OCI-LY1 (cell line): ENCODE results near the gene STK17B.

Experiments
- H2AFZ ChIP-seq: fragments of 200-600 bp; sonication (generic), shearing (Covaris generic); 2 replicates; pipeline ENCODE4 v1.6.0; 2014; ENCODE audit warnings: antibody characterized with exemption, mild to moderate bottlenecking, low read length
- H3F3A ChIP-seq: fragments of 200-600 bp; sonication (generic), shearing (Covaris generic); 2 replicates; pipeline ENCODE4 v1.6.0; 2014; ENCODE audit warnings: mild to moderate bottlenecking, antibody characterized with exemption, low read length, moderate library complexity; ENCODE audit not compliant: insufficient read depth
- H3K27ac ChIP-seq: fragments of 200-600 bp; sonication (generic); 2 replicates; pipeline ENCODE4 v1.5.1; 2014; ENCODE audit warnings: low read length, mixed run types, mild to moderate bottlenecking, low read depth; ENCODE audit not compliant: poor library complexity, severe bottlenecking
- H3K27me3 ChIP-seq: fragments of 200-600 bp; sonication (generic); 2 replicates; pipeline ENCODE4 v1.6.0; 2014; ENCODE audit warnings: antibody characterized with exemption, mild to moderate bottlenecking, low read length, moderate library complexity; ENCODE audit not compliant: insufficient read depth
- H3K36me3 ChIP-seq: fragments of 200-600 bp; sonication (generic); 2 replicates; pipeline ENCODE4 v1.6.1; 2014; ENCODE audit warnings: mild to moderate bottlenecking, antibody characterized with exemption, low read length, moderate library complexity, mixed read lengths; ENCODE audit not compliant: insufficient read depth
- H3K4me1 ChIP-seq: fragments of 200-600 bp; sonication (generic); 2 replicates; pipeline ENCODE4 v1.5.1; 2014; ENCODE audit warnings: mild to moderate bottlenecking, low read length, moderate library complexity; ENCODE audit not compliant: insufficient read depth, severe bottlenecking
- H3K4me2 ChIP-seq: fragments of 200-600 bp; sonication (generic), shearing (Covaris generic); 2 replicates; pipeline ENCODE4 v1.6.1; 2014; ENCODE audit warnings: low read length
- H3K4me3 ChIP-seq: fragments of 200-600 bp; sonication (generic); 2 replicates; pipeline ENCODE4 v1.5.1; 2014; ENCODE audit warnings: low read length, low read depth, mild to moderate bottlenecking, mixed read lengths; ENCODE audit not compliant: poor library complexity, severe bottlenecking
- H3K79me2 ChIP-seq: fragments of 200-600 bp; shearing (Covaris generic); 2 replicates; pipeline ENCODE4 v1.6.1; 2016; ENCODE audit warnings: mixed run types, low read length, mixed read lengths; ENCODE audit not compliant: insufficient read depth
- H3K9ac ChIP-seq: fragments of 200-600 bp; sonication (generic), shearing (Covaris generic); 2 replicates; pipeline ENCODE4 v1.6.1; 2014; ENCODE audit warnings: mild to moderate bottlenecking, low read length, mixed read lengths
- H3K9me2 ChIP-seq: fragments of 200-600 bp; sonication (generic), shearing (Covaris generic); 2 replicates; pipeline ENCODE4 v1.6.1; 2014; ENCODE audit warnings: low read depth, mild to moderate bottlenecking, low read length, mixed read lengths
- H3K9me3 ChIP-seq: fragments of 200-600 bp; shearing (Covaris generic); 2 replicates; pipeline ENCODE4 v1.6.1; 2014; ENCODE audit warnings: low read length, mixed read lengths
- H4K20me1 ChIP-seq: fragments of 200-600 bp; sonication (generic), shearing (Covaris generic); 2 replicates; pipeline ENCODE4 v1.6.0; 2016; ENCODE audit warnings: mild to moderate bottlenecking, low read length; ENCODE audit not compliant: insufficient read depth
- EZH2 ChIP-seq: fragments of 200-600 bp; sonication (generic), shearing (Covaris generic); IDR thresholded peaks from 2 replicates; pipeline ENCODE4 v1.8.0; 2017; ENCODE audit warnings: borderline replicate concordance, mixed run types, mild to moderate bottlenecking, antibody characterized with exemption, low read length, moderate library complexity, mixed read lengths
- TF ChIP-seq, protein P1 (sequence below): fragments of 200-600 bp; sonication (generic), shearing (Covaris generic); IDR thresholded peaks from 2 replicates; pipeline ENCODE4 v1.5.1; 2017; ENCODE audit warnings: mild to moderate bottlenecking, antibody characterized with exemption, low read length, moderate library complexity, mixed read lengths

STK17B gene

DNA sequence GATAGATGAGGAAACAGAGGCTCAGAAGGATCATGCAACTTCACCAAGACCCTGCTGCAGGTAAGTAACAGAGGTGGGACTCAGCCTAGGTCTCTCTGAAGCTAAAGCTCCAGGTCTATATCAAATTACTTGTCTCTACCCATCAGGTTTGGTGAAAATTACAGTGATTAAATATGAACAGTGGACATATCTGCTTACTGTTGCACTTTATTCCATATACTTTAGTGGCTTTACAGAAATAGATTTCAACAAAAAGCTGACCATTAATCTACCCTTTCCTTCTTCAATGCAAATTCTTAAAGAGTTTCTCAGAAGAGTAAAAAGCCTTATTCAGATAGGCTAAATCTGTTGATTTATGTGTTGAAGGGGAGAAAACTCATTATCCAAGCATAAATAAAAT is 42.8 kb upstream of the STK17B start:
- TF ChIP-seq, protein P1, sequence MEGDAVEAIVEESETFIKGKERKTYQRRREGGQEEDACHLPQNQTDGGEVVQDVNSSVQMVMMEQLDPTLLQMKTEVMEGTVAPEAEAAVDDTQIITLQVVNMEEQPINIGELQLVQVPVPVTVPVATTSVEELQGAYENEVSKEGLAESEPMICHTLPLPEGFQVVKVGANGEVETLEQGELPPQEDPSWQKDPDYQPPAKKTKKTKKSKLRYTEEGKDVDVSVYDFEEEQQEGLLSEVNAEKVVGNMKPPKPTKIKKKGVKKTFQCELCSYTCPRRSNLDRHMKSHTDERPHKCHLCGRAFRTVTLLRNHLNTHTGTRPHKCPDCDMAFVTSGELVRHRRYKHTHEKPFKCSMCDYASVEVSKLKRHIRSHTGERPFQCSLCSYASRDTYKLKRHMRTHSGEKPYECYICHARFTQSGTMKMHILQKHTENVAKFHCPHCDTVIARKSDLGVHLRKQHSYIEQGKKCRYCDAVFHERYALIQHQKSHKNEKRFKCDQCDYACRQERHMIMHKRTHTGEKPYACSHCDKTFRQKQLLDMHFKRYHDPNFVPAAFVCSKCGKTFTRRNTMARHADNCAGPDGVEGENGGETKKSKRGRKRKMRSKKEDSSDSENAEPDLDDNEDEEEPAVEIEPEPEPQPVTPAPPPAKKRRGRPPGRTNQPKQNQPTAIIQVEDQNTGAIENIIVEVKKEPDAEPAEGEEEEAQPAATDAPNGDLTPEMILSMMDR: no peak
- TF ChIP-seq EZH2: no peak
- peak overlapping the region; percentile 38 for H3K4me3 ChIP-seq
- no peak overlapping the region for H2AFZ ChIP-seq
- H3K4me1 ChIP-seq: peaks cover 86% of the 10 kb centered on the region
- no peaks in the 10 kb centered on the region for H4K20me1 ChIP-seq
- H3K4me2 ChIP-seq: peak overlapping the region; percentile 50
- H3K9ac ChIP-seq: peak overlapping the region; percentile 4; the same call in 1 of the 2 replicates
- no peaks in the 10 kb centered on the region for H3K9me2 ChIP-seq
- no peaks in the 10 kb centered on the region for H3F3A ChIP-seq
- no peaks in the 10 kb centered on the region for H3K9me3 ChIP-seq
- no peaks in the 10 kb centered on the region for H3K79me2 ChIP-seq
- no peaks in the 10 kb centered on the region for H3K36me3 ChIP-seq
- H3K27ac ChIP-seq: peak overlapping the region; percentile 57
- H3K27me3 ChIP-seq: no peaks in the 10 kb centered on the region

- peaks cover 82% of the 10 kb centered on the region for H3K4me1 ChIP-seq
- H3K9me3 ChIP-seq: no peaks in the 10 kb centered on the region
- peak overlapping the region; percentile 57 for H3K27ac ChIP-seq
- no peaks in the 10 kb centered on the region for H3F3A ChIP-seq
- H3K9me2 ChIP-seq: no peaks in the 10 kb centered on the region
- no peaks in the 10 kb centered on the region for H3K27me3 ChIP-seq
- peak overlapping the region; percentile 38 for H3K4me3 ChIP-seq
- no peaks in the 10 kb centered on the region for H3K36me3 ChIP-seq
- peak overlapping the region; percentile 50 for H3K4me2 ChIP-seq
- H4K20me1 ChIP-seq: no peaks in the 10 kb centered on the region
- no peak overlapping the region; the same call in 1 of the 2 replicates for H3K9ac ChIP-seq
- H3K79me2 ChIP-seq: no peaks in the 10 kb centered on the region
- no peak overlapping the region for H2AFZ ChIP-seq
- TF ChIP-seq EZH2: no peak
- TF ChIP-seq, protein P1: no peak
Observed at GRCh38 chr2:196213252-196213980, 42.0 kb upstream of the STK17B start.

DNA sequence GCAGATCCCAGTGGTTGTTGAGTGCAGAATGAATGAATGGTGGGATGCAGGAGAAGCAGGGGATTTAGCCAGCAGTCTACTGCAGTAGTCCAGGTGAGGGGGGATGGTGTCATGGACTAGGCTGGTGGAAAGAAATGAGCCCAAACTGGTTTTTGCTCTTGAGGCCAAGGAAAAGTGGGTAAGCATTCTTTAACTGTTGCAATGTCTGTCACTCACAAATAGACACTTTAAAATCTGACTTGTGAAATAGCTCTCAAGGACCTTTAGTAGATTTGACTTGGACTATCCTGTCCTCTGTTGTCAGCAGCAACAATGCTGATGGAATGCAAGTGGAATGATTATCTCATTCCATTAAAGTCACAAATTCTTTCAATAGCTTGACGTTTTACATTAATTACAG is 37.5 kb upstream of the STK17B start:
- no peaks in the 10 kb centered on the region for H3F3A ChIP-seq
- no peak overlapping the region for H3K9ac ChIP-seq
- no peak for TF ChIP-seq EZH2
- TF ChIP-seq, protein P1: no peak
- no peak overlapping the region for H3K4me2 ChIP-seq
- H3K27ac ChIP-seq: peak overlapping the region; percentile 53
- peaks cover 39% of the 10 kb centered on the region for H3K4me1 ChIP-seq
- H3K4me3 ChIP-seq: no peak overlapping the region
- no peaks in the 10 kb centered on the region for H3K36me3 ChIP-seq
- H3K79me2 ChIP-seq: no peaks in the 10 kb centered on the region
- no peaks in the 10 kb centered on the region for H3K9me2 ChIP-seq
- H3K9me3 ChIP-seq: no peaks in the 10 kb centered on the region
- H3K27me3 ChIP-seq: no peaks in the 10 kb centered on the region
- no peaks in the 10 kb centered on the region for H4K20me1 ChIP-seq
- H2AFZ ChIP-seq: no peak overlapping the region
